Stimulated activated CD8-positive, alpha-beta memory T cell treated with anti-CD3 and anti-CD28 coated beads, Interleukin-12 subunit alpha, Interleukin-12 subunit beta, amount 100 ng/mL, for 4 hours (primary cell): ENCODE measurements around the gene PPP1R17.

Experiments
- DNase-seq: peaks from one replicate; pipeline ENCODE4 v3.0.0-alpha.2; 2020; ENCODE audit warnings: low read depth

Gene PPP1R17

DNA sequence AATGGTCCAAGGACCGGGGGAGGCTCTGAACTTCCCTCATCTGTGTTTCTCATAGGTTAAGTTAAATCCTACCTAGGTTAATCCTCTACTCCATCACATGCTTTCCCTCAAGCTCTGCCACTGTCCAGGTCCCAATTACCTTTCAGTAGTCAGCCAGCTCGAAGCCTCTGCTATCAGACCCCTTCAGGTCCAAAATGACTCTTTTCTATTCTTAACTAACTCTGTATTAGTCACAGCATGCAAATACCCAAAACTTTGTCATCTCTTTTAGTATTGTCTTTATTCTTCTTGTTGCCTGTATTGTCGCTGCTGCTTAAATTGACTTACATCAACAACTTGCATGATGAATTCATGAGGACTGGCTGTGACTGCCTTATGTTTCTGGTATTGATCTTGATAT lies 15.3 kb downstream of the PPP1R17 start:
- no peak for DNase-seq

- no peak for DNase-seq
These were observed 18.4 kb downstream of the PPP1R17 start for GRCh38 chr7:31705377-31705776.

DNA sequence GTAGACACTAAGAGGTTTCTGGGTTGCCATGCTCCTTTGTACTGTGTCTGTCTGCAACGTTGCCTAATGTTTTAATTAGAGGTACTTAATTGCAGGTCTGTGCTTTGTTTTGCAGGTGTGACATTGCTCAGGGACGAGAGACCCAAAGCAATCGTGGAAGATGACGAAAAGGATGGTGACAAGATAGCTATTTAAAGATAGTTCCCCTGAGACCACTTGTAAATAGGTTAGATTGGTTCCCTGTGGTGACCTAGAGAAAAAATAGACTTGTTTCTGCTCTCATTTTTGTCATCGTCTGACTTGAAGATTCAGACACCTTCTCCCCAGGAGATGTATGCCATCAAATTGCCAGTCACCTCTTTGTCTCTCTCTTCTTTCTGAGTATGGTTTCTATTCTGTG lies 20.1 kb downstream of the PPP1R17 start:
- DNase-seq: no peak

GRCh38 chr7:31710171-31710570 lies 23.2 kb downstream of the PPP1R17 start:
- no peak for DNase-seq

GRCh38 chr7:31716355-31716754 lies 29.3 kb downstream of the PPP1R17 start:
- DNase-seq: no peak

- no peak for DNase-seq
These were observed 33.4 kb downstream of the PPP1R17 start for GRCh38 chr7:31720366-31720765.

DNA sequence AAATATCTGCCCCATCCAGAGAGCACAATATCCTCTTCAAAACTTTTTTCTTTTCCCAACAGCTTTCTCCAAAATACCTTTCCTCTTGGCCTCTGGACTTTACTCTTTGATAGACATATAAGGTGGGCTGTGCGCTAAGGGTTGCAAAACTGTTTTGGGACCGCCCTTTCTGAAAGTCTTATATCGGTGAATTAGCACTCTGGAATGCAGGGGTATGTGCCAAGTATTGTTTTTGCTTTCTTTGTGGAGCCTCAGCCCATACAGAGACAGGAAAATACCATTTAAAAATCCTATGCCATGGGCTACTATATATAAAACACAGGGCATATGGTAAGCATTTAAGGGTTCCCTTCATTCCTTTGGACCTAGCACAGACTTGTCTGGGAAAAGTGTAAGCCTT lies 37.7 kb downstream of the PPP1R17 start:
- DNase-seq: no peak

DNA sequence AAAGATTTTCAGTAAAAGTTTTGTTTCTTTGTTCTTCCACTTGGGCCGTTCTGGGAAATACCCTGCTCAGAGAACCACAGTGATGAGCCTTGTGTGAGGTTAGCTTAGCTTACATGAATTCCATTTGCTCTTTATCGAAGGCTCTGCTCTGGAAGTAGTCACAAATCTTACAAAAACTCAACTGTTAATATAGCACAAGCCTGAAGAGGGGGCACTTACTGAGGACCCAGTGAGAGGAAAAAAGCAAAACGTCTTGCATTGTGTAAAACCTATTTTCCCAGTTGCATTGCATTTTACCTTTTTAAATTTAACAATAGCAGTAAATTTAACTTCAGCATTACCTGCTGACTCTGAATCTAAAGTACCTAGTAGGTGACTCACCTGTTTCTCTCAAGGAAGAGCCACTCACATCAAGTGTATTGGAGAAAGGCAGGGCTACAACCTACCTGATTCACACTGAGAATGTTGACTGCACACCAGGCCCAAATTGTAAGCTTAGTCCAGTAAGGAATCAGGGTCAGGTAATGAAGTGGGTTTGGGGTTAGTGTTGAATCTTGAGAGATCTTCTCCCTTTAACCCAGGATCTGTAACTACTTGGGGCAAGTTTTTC lies 42.3 kb downstream of the PPP1R17 start:
- DNase-seq: no peak

DNA sequence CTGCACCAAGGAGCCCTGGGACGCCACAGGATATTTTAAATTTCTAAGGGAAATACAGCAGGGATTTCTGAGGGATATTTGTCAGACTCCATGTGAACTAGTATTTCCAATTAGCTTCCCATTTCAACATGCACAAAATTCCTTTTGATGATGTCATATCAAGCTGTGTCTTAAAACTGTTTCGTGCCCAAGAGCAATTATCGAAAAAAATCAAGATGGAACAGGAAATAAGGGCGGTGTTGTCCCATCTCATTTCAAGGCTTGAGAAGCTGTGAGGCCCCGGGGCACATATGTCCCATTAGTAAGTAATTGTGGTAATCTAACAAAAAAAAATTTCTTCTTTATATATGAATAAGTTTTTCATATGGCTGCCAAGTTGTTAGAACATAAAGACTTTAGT lies 47.4 kb downstream of the PPP1R17 start:
- DNase-seq: no peak

GRCh38 chr7:31735991-31736982 lies 49.3 kb downstream of the PPP1R17 start:
- no peak for DNase-seq

GRCh38 chr7:31741852-31742251 lies 54.8 kb downstream of the PPP1R17 start:
- DNase-seq: no peak

GRCh38 chr7:31744294-31744874 lies 57.4 kb downstream of the PPP1R17 start:
- no peak for DNase-seq

DNA sequence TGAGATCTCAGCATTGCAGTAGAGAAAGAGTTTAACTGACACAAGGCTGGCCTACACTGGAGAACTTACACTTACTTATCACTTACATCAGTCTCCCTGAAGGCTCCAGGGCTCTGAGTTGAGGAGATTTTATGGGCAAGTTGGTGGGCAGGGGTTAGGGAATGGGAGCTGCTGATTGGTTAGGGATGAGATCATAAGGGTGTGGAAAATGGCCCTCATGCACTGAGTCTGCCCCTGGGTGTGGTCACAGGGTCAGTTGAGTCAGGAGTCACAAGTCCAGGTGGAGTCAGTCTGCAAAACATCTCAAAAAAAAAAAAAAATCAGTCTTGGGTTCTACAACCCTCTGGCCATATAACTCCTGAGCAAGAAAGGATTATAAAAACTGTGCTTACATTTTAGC lies 60.5 kb downstream of the PPP1R17 start:
- no peak for DNase-seq

DNA sequence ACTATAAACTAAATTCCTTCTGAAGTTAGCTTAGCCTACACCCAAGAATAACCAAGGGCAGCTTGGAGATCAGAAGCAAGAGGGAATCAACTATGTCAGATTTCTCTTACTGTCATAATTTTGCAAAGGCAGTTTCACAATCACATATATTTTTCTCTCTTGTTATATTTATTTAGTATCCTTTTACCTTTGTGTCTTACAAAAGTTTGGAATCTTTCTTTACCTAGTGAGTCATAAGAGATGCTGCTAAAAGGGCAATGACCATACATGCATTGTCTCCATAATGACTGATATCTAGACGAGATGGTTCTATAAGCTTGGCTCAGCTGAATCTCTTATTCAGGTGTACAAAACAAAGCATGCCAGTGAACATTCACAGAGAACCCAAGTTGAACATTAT lies 61.1 kb downstream of the PPP1R17 start:
- no peak for DNase-seq

- DNase-seq: no peak
These were observed 64.7 kb downstream of the PPP1R17 start for GRCh38 chr7:31751726-31752125.
